Hepatocyte (in vitro differentiated cells): Measurements from ENCODE around the gene LHX3. TPM values are rescaled to one million over a fixed set of nuclear protein-coding genes. Genes with fewer than 3 reads are reported as not detected.
A peak's percentile ranks its signal among the peaks of the same experiment; 100 is the strongest.

Source experiments
- DNase-seq: peaks from one replicate; pipeline ENCODE4 v3.0.0-alpha.2; 2016; ENCODE audit warnings: low spot score
- H2AFZ ChIP-seq: fragments of 200-600 bp; sonication (generic); 2 replicates; pipeline ENCODE4 v1.6.0; 2016; ENCODE audit warnings: antibody characterized with exemption, mild to moderate bottlenecking
- H3K27ac ChIP-seq: fragments of 200-600 bp; sonication (generic); 2 replicates; pipeline ENCODE4 v1.5.1; 2016; ENCODE audit warnings: mild to moderate bottlenecking
- H3K27me3 ChIP-seq: fragments of 200-600 bp; sonication (generic); 2 replicates; pipeline ENCODE4 v1.6.1; 2016
- H3K36me3 ChIP-seq: fragments of 200-600 bp; sonication (generic); replicated peaks from 2 replicates; pipeline ENCODE4 v1.5.1; 2016; ENCODE audit warnings: low read depth; ENCODE audit not compliant: insufficient read depth
- H3K4me1 ChIP-seq: fragments of 200-600 bp; sonication (generic); 2 replicates; pipeline ENCODE4 v1.5.1; 2016; ENCODE audit warnings: mild to moderate bottlenecking, moderate library complexity; ENCODE audit not compliant: insufficient read depth
- H3K4me2 ChIP-seq: fragments of 200-600 bp; sonication (generic); 2 replicates; pipeline ENCODE4 v1.6.0; 2016
- H3K4me3 ChIP-seq: fragments of 200-600 bp; sonication (generic); 2 replicates; pipeline ENCODE4 v1.5.1; 2016; ENCODE audit warnings: mild to moderate bottlenecking
- H3K79me2 ChIP-seq: fragments of 200-600 bp; sonication (generic); 2 replicates; pipeline ENCODE4 v1.6.0; 2017; ENCODE audit warnings: mild to moderate bottlenecking
- H3K9me2 ChIP-seq: fragments of 200-600 bp; sonication (generic); replicated peaks from 2 replicates; pipeline ENCODE4 v1.6.0; 2017; ENCODE audit warnings: mild to moderate bottlenecking; ENCODE audit not compliant: insufficient read depth
- H3K9me3 ChIP-seq: fragments of 200-600 bp; sonication (generic); 2 replicates; pipeline ENCODE4 v1.5.1; 2016; ENCODE audit warnings: low read depth, mild to moderate bottlenecking
- H4K20me1 ChIP-seq: fragments of 200-600 bp; sonication (generic); 2 replicates; pipeline ENCODE4 v1.6.0; 2016; ENCODE audit warnings: mild to moderate bottlenecking; ENCODE audit not compliant: insufficient read depth, poor library complexity, severe bottlenecking
- CTCF ChIP-seq: fragments of 200-600 bp; sonication (generic); IDR thresholded peaks from 2 replicates; pipeline ENCODE4 v1.5.1; 2016; ENCODE audit warnings: antibody characterized with exemption, mild to moderate bottlenecking; ENCODE audit not compliant: poor library complexity
- EZH2 ChIP-seq: fragments of 200-600 bp; sonication (generic); IDR thresholded peaks from 2 replicates; pipeline ENCODE4 v1.6.1; 2016; ENCODE audit warnings: antibody characterized with exemption, mild to moderate bottlenecking, borderline replicate concordance
- EZH2phosphoT487 ChIP-seq: fragments of 200-600 bp; sonication (generic); IDR thresholded peaks from one replicate; pipeline ENCODE4 v1.6.1; 2018; ENCODE audit warnings: antibody characterized with exemption, mild to moderate bottlenecking, low read depth, moderate library complexity; ENCODE audit not compliant: unreplicated experiment, severe bottlenecking
- WGBS: methylation state at CpG from one replicate; pipeline ENCODE4 v1.1.6; 2016; ENCODE audit warnings: low lambda C conversion rate; ENCODE audit errors: missing lambda C conversion rate; 5-methylcytosine and 5-hydroxymethylcytosine counted together
- polyA plus RNA-seq: library from polyadenylated mRNA; unstranded; fragments of >200 nt; fragmentation: Nextera tagmentation; extraction: Ambion mirVana; gene quantifications from 2 replicates; pipeline ENCODE4 v1.2.1, GENCODE V29; 2016
- total RNA-seq: library from RNA; depleted of rRNA; stranded (reverse); fragments of >200 nt; gene quantifications from 2 replicates; pipeline ENCODE4 v1.2.3, GENCODE V29; 2014

LHX3 gene
- total and polyA plus RNA-seq, 2 experiments from 2014 or later = not detected

GRCh38 chr9:136229096-136230065 lies 24.5 kb upstream of the LHX3 start:
- Histone ChIP-seq H3K79me2 (peaks cover 25% of the 10 kb centered on the region), H3K4me1 (no peaks in the 10 kb centered on the region), H3K27me3 (no peaks in the 10 kb centered on the region), H3K4me2 (no peak overlapping the region), H3K27ac (no peak overlapping the region), H3K9me3 (no peaks in the 10 kb centered on the region), H2AFZ (no peak overlapping the region), H3K4me3 (no peak overlapping the region), H4K20me1 (peaks cover 9% of the 10 kb centered on the region), H3K36me3 (no peaks in the 10 kb centered on the region), H3K9me2 (no peaks in the 10 kb centered on the region)
- TF ChIP-seq CTCF = no peak
- TF ChIP-seq EZH2phosphoT487 = no peak
- TF ChIP-seq EZH2 = no peak
- no peak for DNase-seq
- 94% methylated on average over 33 of the region's 33 CpGs for WGBS

- no peak overlapping the region for H3K27ac ChIP-seq
- DNase-seq = peak; percentile 43
- H3K9me2 ChIP-seq = no peaks in the 10 kb centered on the region
- H3K4me3 ChIP-seq = no peak overlapping the region
- no peak overlapping the region for H2AFZ ChIP-seq
- H3K36me3 ChIP-seq = no peaks in the 10 kb centered on the region
- H3K9me3 ChIP-seq = no peaks in the 10 kb centered on the region
- H4K20me1 ChIP-seq = peaks cover 4% of the 10 kb centered on the region
- peaks cover 25% of the 10 kb centered on the region for H3K79me2 ChIP-seq
- TF ChIP-seq CTCF (no peak), EZH2phosphoT487 (no peak), EZH2 (no peak)
- H3K27me3 ChIP-seq = no peaks in the 10 kb centered on the region
- 82% methylated on average over 18 of the region's 18 CpGs for WGBS
- no peaks in the 10 kb centered on the region for H3K4me1 ChIP-seq
- no peak overlapping the region for H3K4me2 ChIP-seq
These were observed 23.4 kb upstream of the LHX3 start for GRCh38 chr9:136228107-136228875.

- H3K36me3 ChIP-seq = no peaks in the 10 kb centered on the region
- 92% methylated on average over 30 of the region's 30 CpGs for WGBS
These were observed 21.9 kb upstream of the LHX3 start for GRCh38 chr9:136226680-136227407.

More at GRCh38 chr9:136226680-136227407, 21.9 kb upstream of the LHX3 start:
- no peaks in the 10 kb centered on the region for H3K27me3 ChIP-seq
- H3K27ac ChIP-seq = no peak overlapping the region
- H3K4me3 ChIP-seq = no peak overlapping the region
- H3K4me1 ChIP-seq = no peaks in the 10 kb centered on the region
- no peak overlapping the region for H2AFZ ChIP-seq
- H3K9me2 ChIP-seq = no peaks in the 10 kb centered on the region
- no peak for DNase-seq
- H3K9me3 ChIP-seq = no peaks in the 10 kb centered on the region
- H3K4me2 ChIP-seq = no peak overlapping the region
- TF ChIP-seq EZH2phosphoT487 (no peak), CTCF (no peak), EZH2 (no peak)
- H4K20me1 ChIP-seq = peaks cover 4% of the 10 kb centered on the region
- peaks cover 20% of the 10 kb centered on the region for H3K79me2 ChIP-seq
